ENCODE measurements around the gene RGSL1. TPM values are rescaled to one million over a fixed set of nuclear protein-coding genes. Genes with fewer than 3 reads are reported as not detected.

The RGSL1 gene
- total and polyA plus RNA-seq, 9 of the 15 experiments (the other 6 are each of a cell fraction or from before 2014, with no cell fraction given), result 0.03 TPM; not detected in 8

DNA sequence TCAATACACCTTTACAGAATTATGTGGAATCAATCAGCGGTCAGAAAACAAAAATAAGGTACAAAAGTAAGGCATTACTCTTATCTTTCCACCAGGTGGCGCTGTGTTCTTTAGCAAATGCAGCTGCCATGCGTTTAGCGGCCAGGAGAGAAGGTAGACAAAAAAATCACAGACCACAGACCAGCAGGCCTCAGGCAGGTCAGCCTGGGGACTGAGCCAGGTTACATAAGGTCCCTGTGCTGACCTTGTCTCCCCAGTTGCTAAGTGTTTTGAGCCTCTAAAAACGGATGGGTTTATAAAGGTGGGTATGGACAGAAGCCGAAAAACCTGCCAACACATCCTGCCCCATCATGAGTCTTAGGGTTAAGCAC is 151.5 kb downstream of the RGSL1 start (continued):
- TF ChIP-seq, protein P1, sequence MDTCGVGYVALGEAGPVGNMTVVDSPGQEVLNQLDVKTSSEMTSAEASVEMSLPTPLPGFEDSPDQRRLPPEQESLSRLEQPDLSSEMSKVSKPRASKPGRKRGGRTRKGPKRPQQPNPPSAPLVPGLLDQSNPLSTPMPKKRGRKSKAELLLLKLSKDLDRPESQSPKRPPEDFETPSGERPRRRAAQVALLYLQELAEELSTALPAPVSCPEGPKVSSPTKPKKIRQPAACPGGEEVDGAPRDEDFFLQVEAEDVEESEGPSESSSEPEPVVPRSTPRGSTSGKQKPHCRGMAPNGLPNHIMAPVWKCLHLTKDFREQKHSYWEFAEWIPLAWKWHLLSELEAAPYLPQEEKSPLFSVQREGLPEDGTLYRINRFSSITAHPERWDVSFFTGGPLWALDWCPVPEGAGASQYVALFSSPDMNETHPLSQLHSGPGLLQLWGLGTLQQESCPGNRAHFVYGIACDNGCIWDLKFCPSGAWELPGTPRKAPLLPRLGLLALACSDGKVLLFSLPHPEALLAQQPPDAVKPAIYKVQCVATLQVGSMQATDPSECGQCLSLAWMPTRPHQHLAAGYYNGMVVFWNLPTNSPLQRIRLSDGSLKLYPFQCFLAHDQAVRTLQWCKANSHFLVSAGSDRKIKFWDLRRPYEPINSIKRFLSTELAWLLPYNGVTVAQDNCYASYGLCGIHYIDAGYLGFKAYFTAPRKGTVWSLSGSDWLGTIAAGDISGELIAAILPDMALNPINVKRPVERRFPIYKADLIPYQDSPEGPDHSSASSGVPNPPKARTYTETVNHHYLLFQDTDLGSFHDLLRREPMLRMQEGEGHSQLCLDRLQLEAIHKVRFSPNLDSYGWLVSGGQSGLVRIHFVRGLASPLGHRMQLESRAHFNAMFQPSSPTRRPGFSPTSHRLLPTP (IDR thresholded peaks at IDR 0.05; ENCODE audit: borderline replicate concordance, extremely low read depth, insufficient read length), result no peak
- TF ChIP-seq RCOR1 (IDR thresholded peaks at IDR 0.05; ENCODE audit: borderline replicate concordance in 1 of 2, low read depth in 2 of 2, low read length in 2 of 2), result 0 out of 4 replicates have a peak, but pooled peaks of 1 of the 2 experiments have one; percentile 13
- TF ChIP-seq CC2D1A (IDR thresholded peaks at IDR 0.05), result peak; percentile 23; the same call in 1 of the 2 replicates
- 0 out of 2 replicates have a peak, but pooled peaks have one; percentile 2 for TF ChIP-seq CBFA2T2 (conservative IDR thresholded peaks at IDR 0.05)
- TF ChIP-seq FOXO4 (CRISPR knock-in tag; IDR thresholded peaks at IDR 0.05), result no peak
- TF ChIP-seq RBM39 (optimal IDR thresholded peaks at IDR 0.05; ENCODE audit: low read depth, low read length), result no peak
- TF ChIP-seq MAZ (CRISPR knock-in tag; conservative IDR thresholded peaks at IDR 0.05 in 1 of 2, IDR thresholded peaks at IDR 0.05 in 1 of 2), result 0 out of 4 replicates have a peak, but pooled peaks of 1 of the 2 experiments have one; percentile 22
- TF ChIP-seq ZNF384 (IDR thresholded peaks at IDR 0.05; ENCODE audit: low read depth, low read length), result peak; percentile 66
- 0 out of 4 replicates have a peak, but pooled peaks of 1 of the 2 experiments have one; percentile 17 for TF ChIP-seq CSDE1 (IDR thresholded peaks at IDR 0.05)
- peak; percentile 98 to 99 for TF ChIP-seq RAD21 (CRISPR knock-in tag; conservative IDR thresholded peaks at IDR 0.05 in 1 of 2, IDR thresholded peaks at IDR 0.05 in 1 of 2)
- peak; percentile 89 to 96 (median 90) for TF ChIP-seq CTCF (IDR thresholded peaks at IDR 0.05 in 2 of 3, conservative IDR thresholded peaks at IDR 0.05 in 1 of 3; ENCODE audit: insufficient read depth in 2 of 3, low read depth in 1 of 3, low read length in 3 of 3)
- peak; percentile 87 for TF ChIP-seq MYC (IDR thresholded peaks at IDR 0.05; ENCODE audit: low read depth, low read length)
- no peak for TF ChIP-seq MYC (CRISPR knock-in tag; IDR thresholded peaks at IDR 0.05; ENCODE audit: borderline replicate concordance, low read depth)
- TF ChIP-seq SMC3 (conservative IDR thresholded peaks at IDR 0.05; ENCODE audit: insufficient read depth, low read depth, low read length), result peak; percentile 91
- TF ChIP-seq RB1 (IDR thresholded peaks at IDR 0.05; ENCODE audit: low read depth), result peak; percentile 32; the same call in 1 of the 2 replicates
